ENCODE measurements around the gene ITPK1.

DNA sequence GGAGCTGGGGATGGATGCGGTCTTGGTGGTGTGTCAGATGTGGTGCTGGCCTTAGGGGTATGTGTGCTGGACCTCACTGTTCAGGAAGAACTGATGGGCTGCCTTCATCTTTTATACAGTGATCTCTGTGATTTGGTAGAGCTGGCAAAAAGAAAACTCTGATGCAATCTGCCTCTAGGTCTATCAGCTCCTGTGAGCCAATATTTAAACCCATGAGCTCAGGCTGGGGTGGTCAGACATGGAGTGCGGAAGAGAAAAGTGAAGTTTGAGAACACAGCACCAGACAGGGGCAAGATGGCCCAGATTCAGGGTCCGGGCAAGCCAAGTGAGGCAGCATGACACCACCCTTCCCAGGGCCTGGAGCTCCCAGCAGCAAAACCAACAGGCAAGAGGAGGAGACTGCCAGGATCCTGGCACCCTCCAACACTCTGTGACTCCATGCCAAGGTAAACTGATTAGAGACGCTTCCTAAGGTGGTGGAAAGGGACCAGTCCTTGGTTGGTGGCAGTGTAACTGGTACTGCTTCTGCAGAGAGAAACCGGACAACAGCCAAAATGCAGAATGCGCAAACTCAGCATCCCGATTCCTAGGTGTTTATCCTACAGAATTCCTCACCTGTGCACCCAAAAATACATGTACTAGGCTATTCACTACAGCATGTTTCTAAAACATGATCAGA lies 110.5 kb downstream of the ITPK1 start:
- TF ChIP-seq TEAD4 (IDR thresholded peaks at IDR 0.05) (no peak), YY1 (IDR thresholded peaks at IDR 0.05; ENCODE audit: low read depth) (no peak), CEBPB (IDR thresholded peaks at IDR 0.05) (no peak), EGR1 (IDR thresholded peaks at IDR 0.05) (no peak), RAD21 (IDR thresholded peaks at IDR 0.05; ENCODE audit: low read depth) (no peak), MAX (IDR thresholded peaks at IDR 0.05) (no peak), CREB1 (IDR thresholded peaks at IDR 0.05; ENCODE audit: low read depth) (no peak)
- TF ChIP-seq, protein P1, sequence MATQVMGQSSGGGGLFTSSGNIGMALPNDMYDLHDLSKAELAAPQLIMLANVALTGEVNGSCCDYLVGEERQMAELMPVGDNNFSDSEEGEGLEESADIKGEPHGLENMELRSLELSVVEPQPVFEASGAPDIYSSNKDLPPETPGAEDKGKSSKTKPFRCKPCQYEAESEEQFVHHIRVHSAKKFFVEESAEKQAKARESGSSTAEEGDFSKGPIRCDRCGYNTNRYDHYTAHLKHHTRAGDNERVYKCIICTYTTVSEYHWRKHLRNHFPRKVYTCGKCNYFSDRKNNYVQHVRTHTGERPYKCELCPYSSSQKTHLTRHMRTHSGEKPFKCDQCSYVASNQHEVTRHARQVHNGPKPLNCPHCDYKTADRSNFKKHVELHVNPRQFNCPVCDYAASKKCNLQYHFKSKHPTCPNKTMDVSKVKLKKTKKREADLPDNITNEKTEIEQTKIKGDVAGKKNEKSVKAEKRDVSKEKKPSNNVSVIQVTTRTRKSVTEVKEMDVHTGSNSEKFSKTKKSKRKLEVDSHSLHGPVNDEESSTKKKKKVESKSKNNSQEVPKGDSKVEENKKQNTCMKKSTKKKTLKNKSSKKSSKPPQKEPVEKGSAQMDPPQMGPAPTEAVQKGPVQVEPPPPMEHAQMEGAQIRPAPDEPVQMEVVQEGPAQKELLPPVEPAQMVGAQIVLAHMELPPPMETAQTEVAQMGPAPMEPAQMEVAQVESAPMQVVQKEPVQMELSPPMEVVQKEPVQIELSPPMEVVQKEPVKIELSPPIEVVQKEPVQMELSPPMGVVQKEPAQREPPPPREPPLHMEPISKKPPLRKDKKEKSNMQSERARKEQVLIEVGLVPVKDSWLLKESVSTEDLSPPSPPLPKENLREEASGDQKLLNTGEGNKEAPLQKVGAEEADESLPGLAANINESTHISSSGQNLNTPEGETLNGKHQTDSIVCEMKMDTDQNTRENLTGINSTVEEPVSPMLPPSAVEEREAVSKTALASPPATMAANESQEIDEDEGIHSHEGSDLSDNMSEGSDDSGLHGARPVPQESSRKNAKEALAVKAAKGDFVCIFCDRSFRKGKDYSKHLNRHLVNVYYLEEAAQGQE (IDR thresholded peaks at IDR 0.05; ENCODE audit: low read depth), result no peak

All from Ishikawa (cell line).